Measurements from ENCODE around the gene HS3ST1. TPM values are rescaled to one million over a fixed set of nuclear protein-coding genes. Genes with fewer than 3 reads are reported as not detected.

HS3ST1 gene
- polyA plus RNA-seq (2013, experiment 1 of 2; ENCODE audit: insufficient read length): 0.42 TPM
- 0.43 TPM for polyA plus RNA-seq (2013, experiment 2 of 2; ENCODE audit: insufficient read length)

DNA sequence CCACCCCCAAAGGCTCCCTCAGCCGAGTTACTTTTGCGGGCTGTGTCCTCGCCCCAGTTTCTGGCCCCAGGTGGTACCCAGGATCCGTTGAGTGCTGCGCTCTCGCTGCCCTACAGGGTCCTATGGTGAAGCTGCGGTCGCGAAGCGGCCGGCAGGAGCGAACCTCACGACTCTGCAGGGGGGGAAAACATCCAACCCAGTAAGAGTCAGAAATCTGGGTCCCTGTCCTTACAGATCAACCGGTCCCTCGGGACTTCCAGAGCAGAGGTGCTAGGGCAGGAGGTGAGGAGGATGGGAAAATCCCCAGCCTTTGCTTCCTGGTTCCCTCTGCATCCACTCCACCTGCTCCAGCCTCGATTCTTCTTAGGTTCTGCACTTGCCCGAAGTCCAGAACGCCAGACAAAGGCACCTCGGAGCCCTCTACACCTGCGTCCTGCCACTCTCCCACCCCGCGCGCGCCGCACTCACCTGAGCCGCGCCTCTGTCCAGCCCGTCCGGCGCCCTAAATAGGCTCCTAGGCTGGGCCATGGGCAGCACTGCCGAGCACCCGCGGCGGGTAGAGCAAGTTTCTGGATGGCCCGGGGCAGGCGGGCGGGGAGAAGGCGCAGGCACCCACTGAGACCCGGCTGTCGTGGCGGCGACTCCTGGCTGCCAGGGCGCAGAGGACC lies at the start of gene HS3ST1:
Gene HS3ST1 (minus strand): TSS at position 664 of the 668 bp plus-strand sequence. CDS start 28,889 bp downstream, outside the sequence.
- DNase-seq: no peak

DNA sequence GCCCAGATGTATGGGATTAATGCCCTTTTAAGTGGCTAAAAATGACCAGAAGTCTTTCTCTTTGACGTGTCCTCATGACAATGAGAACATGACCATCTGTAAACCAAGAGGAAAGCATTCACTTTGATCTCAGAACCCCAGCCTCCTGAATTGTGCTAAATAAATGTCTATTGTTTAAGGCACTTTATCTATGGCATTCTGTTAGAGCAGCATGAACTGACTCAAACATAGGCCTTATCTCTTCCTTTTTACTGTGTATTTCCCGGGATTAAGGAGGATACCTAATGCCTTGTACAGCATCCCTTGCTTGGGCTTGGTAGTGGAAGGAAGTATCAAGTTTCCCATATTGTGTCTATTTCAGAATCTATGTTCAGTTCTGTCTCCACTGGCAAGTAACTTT lies 47.2 kb upstream of the HS3ST1 start:
- no peak for DNase-seq

DNA sequence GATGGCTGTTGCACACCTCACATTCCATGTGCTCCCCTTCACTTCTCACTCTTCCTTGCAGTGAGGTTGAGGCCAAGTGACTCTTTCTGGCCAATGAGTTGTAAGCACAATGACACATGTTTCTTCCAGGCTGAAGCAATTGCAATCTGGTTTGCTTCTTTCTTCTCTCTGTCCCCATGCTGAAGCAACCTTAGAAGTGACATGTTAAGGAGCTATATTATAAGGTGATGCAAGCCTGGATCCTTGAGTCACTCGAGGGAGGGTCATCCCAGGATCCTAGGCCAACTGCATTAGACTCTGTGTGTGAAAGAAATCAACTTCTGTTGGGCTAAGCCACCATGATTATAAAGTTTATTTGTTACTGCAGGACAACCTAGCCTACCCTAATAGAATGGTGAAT lies 45.5 kb upstream of the HS3ST1 start:
- DNase-seq: no peak

DNA sequence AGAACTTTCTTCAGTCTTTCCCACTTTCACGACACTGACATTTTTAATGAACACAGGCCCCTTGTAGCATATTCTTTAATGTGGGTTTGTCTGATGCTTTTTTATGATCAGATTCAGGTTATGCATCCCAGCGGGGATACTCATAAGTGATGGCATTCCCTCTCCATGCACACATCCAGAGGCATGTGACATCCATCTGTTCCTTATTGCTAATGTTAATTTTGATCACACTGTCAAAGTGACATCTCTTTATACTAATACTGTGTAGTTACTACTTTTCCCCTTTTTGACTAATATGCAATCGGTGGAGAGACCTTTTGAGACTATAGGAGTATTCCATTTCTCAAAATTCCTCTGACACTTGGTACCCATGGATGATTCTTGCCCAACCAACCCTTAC lies 43.8 kb upstream of the HS3ST1 start:
- DNase-seq: no peak

DNA sequence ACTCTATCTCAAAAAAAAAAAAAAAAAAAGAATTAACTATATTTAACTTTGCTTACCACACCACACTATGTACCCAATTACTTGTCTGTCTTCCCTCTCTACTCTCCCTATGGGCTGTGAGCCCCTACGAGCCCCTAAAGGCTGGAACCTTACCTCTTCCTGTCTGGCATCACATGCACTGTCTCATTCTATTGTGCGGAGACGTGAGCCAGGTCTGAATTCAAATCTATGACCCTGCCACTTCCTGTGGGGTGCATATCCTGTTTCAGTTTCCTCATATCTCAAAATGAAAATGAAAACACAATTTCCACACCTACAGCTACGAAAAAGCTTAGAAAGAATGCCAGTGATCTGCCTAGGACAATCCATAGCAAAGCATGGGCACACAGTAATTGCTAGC lies 42.9 kb upstream of the HS3ST1 start:
- no peak for DNase-seq

DNA sequence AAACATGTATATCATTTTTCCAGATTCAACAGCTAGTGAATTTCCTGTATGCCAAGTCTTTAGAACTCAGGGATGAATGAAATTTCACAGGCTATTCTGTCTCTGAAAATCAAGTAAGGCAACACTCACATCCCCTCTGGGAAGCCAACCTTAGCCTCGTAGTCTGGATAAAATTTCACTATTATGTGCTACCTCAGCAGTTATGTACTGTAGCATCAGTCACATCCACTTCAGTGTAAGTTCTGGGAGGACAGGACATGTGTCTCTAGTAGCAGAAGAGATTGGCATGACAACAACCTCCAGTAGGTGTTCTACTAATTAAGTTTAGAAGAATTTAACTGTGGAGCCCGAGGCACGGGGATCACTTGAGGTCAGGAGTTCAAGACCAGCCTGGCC lies 42.4 kb upstream of the HS3ST1 start:
- no peak for DNase-seq

DNA sequence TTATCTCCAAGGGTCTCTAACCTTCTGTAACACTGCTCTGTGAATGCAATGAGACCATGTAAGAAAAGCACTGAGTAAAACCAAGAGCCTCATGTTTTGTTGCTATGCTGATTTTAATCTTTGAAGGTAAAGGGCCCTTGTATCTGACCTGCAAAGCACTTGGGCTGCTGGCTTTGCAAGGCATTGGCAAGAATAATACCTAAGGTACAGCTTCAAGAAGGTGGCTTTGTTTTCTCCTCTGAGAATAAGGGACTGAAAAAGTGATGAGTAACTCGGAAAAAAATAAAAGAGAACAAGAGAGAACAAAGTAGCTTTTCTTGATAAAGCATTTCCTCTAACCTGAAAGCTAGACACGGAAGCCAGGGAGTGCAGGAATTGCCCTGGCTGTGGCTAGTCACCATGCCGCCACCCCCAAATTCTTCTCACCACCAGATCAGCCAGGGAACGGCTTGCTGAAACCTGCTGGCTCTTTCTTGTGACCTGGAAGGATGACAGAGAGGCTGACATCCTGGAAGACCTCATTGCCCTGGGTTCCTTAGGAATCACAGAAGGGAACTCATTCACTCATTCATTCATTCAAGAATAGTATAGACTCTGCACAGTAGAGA lies 41.8 kb upstream of the HS3ST1 start:
- DNase-seq: no peak

DNA sequence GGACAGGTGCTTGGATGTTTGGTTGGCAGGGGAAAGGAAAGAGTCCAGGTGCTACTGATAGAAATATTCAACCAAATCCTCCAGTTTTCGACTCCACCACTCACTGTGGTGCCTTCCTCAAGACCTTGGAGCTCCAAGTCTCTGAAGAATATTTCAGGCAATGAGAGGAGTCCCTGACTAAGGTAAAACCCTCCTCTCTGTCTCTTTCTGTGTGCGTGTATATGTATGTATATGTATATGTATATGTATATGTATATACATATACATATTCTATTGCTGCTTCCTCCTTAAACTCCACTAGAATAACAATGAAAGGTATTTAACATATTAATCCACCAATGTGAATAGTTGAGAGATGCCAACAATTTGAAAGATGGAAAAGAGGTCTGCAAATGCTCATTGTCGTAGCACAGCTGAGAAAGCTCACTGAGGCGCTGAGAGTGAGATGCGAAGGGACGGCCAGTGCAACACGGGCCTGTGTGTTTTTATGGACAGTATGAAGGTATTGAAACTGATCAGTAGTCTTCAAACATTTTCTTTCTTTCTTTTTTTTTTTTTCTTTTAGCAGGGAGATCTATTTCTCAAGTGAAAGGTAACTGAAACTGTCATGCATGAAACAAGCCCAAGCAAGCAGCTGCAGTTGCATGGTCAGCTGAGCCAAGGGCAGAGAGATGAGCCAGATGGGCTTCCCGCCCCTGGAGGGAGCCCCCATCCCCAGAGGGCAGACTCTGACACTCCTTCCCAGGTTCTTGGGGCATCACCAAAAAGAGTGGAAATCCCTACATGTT lies 41.1 kb upstream of the HS3ST1 start:
- DNase-seq: no peak

DNA sequence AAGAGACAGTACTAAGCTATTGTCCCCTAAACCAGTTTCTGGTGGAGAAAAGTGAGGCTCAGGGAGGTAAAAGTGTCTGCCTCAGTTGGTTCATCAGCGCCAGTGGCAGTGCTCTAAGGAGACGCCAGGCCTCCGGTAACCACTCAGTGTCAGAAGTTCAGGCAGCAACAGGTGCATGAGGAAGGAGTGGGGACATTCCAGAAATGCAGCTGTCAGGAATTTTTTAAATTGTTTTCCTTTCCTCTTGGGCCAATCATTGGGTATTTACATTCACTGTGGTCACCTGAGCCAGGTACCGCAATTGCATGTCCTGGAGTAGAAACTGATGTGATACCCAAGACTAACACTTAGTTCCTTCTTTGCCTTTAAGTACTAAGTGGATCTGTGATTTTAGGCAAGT lies 40.2 kb upstream of the HS3ST1 start:
- no peak for DNase-seq

DNA sequence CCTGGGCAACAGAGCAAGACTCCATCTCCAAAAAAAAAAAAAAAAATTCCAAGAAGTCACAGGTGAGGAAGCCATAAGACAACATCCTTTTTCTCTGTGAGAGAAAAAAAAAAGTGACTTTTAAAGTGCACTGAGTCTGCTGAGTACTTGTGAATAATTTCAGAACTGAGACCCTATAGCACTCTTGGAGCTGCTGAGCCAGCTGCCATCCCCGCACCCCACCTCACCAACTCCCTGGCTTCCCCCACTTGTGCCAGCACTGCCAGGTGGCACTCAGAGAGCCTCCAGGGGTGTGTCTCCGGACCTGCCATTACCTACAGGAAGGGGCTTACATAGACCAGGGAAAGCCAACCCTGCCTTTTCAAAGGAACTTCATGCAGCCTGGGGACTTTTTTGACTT lies 39.2 kb upstream of the HS3ST1 start:
- no peak for DNase-seq

DNA sequence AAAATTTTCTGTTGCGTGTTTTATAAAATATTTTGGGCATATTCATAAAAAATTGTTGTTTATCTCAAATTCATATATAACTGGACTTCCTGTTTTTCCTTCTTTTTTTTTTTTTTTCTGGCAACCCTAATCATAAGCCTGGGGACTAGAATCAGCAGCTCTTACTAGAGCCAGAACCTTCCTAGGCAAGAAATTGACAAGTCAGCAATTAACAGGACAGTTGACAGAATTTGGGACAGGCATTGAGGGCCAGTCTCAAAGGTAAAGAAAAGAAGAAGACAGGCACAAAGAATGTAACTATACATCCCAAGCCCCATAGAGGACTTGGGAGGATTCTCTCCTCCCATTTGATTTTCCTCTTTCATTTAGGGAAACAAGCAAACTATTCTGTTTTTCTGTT lies 35.0 kb upstream of the HS3ST1 start:
- DNase-seq: no peak

DNA sequence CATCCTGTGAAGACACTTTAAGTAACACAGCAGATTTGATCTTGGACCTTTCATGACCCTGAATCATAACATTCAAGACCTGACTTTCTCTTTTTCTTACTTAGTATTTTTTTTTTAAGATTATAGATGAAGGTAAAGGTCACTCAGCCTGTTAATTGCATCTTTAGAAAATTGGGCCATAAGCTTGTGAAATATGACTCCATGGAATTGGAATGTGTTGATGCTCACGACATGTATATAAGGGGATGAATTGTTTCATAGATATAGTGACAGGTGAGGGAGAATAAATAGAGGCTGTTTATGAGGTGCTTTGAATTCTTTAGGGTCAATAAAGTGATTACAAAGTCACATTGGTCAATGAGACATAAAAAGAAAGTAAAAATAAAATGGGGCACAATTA lies 27.7 kb upstream of the HS3ST1 start:
- no peak for DNase-seq

DNA sequence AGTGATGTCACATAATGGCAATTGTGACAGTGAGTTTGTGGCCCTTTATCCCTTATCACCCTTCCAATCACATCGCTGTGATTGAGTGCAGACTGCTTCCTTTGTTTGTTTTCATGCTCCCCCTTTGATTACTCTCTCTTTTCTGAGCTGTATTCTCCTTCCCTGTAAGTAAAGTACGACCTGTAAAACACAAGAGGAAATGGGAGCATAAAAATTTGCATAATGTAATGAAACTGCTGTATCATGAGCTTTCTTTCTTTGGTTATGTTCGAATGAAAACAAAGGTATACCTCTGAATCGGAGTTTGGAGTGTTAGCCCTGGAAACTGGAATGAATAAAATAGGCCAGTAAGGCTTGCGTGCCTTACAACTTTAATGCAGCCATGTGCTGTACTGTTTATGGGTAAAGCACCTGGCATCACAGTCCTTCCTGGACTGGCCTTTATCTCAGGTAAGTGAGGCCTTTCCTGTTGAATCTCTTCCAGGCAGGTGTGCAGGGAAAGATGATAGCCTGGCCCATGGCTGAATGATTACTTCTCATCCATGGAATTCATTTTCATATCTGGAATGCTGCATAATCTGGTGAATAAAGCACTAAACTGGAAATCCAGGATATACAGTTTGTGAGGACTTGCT lies 26.6 kb upstream of the HS3ST1 start:
- DNase-seq: no peak

DNA sequence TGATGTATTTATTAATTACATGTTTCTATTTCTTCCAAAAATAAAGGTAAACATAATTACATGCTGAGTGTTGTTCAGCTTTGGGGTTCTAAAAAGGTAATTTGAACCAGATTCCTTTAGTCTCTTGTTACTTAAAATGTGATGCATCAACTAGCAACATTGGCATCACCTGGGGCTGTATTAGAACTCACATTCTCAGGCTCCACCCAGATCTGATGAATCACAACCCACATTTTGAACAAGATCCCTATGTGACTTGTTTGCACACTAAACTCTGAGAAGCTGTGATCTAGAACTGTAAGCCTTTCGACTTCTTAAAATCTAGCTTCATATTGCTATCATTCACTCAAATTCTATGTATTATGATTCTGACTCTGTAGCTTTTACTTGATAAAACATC lies 23.0 kb upstream of the HS3ST1 start:
- DNase-seq: no peak

DNA sequence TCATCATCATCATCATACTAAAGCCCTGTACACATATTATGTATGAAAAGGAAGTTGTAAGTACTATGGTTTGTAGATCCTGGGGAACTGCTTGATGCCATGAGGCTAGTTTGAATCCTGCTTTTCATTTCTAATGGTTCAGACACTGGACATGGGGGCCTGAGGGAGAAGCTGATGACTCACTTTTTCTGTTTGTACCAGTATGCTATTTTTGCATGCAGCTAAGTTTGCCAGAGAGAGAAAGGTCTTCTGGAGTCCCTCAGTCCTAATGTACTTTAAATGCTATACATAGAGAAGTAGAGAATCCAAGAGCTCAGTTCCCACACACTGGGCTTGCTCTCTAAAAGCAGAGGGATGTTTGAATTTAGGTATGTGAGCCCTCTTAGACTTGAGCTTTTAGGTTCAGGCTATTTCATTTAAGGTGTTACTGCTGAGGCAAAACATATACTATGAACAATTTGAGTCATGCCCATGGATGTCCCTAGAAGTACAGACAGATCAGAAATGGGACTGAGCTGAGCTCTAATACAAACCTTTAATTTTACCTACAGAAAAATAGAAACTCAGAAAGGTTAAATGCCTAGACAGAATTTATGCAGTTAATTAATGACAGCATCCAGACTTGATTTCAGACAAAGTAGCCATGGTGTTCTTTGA lies 17.6 kb upstream of the HS3ST1 start:
- DNase-seq: peak; percentile 43

DNA sequence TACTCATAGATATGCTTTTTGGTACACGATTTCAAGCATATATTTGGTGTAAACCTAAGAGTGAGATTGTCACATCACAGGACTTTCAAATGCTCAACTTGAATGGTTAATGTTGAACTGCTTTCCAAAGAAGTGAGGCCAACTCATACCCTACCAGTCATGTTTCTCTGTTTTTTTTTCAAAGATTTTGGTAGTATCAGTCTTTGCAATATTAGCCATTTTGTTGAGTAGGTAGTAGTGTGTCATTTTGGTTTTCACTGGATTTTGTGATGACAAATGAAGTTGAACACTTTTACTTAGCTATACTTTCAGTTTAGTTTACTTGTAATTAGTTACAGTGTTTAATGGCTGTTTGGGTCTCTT lies 12.5 kb upstream of the HS3ST1 start:
- no peak for DNase-seq

DNA sequence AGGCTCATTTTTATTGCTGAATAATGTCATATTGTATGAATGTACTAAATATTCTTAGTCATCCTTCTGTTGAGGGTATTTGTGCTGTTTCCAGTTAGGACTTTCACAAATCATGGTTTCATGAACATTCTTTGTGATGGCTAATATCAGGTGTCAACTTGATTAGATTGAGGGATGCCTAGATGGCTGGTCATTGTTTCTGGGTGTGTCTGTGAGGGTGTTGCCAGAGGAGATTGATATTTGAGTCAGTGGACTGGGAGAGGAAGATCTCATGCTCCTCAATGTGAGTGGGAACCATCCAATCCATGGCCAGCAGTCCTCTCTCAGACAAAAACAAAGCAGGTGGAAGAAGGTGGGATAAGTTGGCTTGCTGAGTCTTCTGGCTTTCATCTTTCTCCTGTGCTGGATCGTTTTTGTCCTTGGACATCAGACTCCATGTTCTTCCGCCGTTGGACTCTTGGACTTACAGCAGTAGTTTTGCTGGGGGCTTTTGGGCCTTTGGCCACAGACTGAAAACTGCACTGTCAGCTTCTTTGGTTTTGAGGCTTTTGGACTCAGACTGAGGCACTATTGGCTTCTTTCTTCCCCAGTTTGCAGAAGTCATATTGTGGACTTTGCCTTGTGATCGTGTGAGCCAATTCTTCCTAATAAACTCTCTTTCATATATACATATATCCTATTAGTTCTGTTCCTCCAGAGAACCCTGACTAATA lies 11.9 kb upstream of the HS3ST1 start:
- DNase-seq: no peak

DNA sequence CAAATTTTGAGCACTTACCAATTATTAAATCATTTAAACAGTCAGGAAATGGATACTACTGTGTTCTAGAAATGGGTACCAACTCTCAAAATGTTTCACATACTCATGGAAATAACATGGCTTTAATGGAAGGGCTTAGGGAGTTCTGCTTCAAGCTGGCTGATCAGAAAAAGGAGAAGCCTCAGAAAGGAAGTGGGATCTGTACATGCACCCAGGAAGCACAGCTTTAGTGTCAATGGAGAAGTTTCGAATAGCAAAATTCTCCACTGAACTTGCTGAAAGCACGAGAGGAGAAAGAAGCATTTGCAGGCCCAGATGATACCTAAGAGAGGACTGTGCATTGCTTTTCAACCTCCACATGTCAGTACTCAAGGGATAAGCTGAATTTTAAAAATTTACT lies 11.1 kb upstream of the HS3ST1 start:
- no peak for DNase-seq

DNA sequence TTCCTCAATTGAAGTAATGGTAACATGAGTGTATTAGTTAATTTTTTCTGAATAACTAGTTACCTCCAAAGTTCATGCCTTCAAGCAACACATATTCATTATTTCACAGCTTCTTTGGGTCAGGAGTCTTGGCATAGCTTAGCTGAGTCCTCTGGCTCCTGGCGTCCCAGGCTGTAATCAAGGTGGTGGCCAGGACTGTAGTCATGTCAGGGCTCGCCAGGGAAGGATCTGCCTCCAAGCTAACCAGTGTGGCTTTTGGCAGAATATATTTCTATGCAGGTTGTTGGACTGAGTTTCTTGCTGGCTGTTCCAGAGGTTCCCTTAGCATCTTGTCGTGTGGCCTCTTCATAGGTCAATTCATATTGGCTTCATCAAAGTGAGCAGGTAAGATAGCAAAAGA lies 10.0 kb upstream of the HS3ST1 start:
- no peak for DNase-seq

DNA sequence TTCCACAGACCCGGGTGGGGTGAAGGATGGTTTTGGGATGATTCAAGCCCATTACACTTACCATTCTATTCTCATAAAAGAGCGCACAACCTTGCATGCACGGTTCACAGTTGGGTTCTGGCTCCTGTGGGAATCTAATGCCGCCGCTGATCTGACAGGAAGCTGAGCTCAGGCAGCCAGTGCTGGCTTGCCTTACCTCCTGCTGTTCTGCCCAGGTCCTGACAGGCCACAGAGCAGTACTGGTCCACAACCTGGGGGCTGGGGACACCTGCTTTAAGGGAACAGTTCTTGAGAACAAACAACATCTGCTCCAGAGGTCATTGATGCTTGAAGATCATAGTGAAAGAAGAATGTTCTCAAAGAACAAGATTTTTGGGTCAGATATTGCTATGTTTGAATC lies 8.0 kb upstream of the HS3ST1 start:
- DNase-seq: no peak

DNA sequence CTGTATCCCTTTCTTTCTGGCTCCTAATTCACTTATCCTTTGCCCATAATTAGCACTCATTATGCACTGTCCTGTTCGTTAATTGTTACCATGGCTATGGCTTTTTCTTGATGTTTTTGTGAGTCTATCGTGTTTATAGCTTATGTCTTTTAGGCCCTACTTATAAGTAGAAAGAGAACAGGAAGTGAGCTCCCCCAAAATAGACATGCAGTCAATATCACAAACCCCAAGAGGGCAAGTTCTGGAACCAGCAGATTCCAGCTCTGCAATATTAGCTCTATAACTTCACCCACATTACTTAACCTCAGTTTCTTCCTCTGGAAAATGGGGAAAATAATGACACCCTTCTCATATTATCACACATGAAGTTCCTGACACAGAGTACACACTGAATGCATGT lies 7.4 kb upstream of the HS3ST1 start:
- no peak for DNase-seq

DNA sequence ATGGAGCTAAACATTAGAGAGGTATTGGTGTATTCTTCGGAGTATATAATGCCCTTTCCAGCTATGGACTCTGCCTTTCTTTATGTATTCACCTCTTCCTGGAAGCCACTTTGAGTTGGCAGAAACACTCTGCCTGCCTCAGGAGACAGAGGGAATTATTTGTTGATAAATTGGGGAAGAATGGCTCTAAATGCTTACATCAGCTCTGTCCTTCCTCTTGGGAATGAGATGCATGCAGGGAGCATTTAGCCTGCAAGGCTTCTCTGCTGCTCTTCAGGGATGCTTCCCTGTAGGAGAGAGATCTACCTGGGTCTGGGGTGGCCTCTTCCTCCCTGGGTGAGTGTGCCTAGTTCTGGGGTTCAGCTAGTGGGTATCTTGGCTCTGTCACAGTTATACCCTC lies 6.9 kb upstream of the HS3ST1 start:
- DNase-seq: no peak

Measured in fibroblast of skin of back (primary cell).